Posterior vena cava (tissue), 2 donors: ENCODE results near the gene FEM1C. TPM values are rescaled to one million over a fixed set of nuclear protein-coding genes. Genes with fewer than 3 reads are reported as not detected.

Source experiments
- DNase-seq: peaks from one replicate; pipeline ENCODE4 v3.0.0-alpha.2; 2020; ENCODE audit warnings: low spot score
- intact Hi-C, 2 donors: fragments of 100-400 bp; cut with DNase I; formaldehyde crosslinking; loops; one replicate each; pipeline versions ENCODE4 v1.14.1 to v1.14.2; 2022 to 2023
- long read RNA-seq, 2 donors: library from polyadenylated mRNA; unstranded; transcript quantifications; one replicate each; pipeline ENCODE4 v2.0.0, GENCODE V29; 2020 to 2021
- total RNA-seq, 2 donors: library from RNA; stranded (reverse); fragmentation: NEBNext Ultra II Directional; extraction: Animal tissue kit (Norgen Biotek cat#: 25700); gene quantifications; one replicate each; pipeline ENCODE4 v1.2.1, GENCODE V29; 2021
- donor health status: DM: yes; HTN: yes; CAD: no.
- donor health status: DM: yes; HTN: yes; CAD: no.

Gene FEM1C
- 10 to 100 TPM; 25.6 to 32.8 TPM for total RNA-seq
- long read RNA-seq, donor 1, full-length matches to known transcripts, result 8 of 11 reads
- long read RNA-seq, donor 1, partial matches to known transcripts, result 0 of 11 reads
- long read RNA-seq, donor 1, other reads (novel, unspliced or antisense), result 3 of 11 reads
- long read RNA-seq, donor 2, full-length matches to known transcripts, result 3 of 5 reads
- long read RNA-seq, donor 2, partial matches to known transcripts, result 0 of 5 reads
- long read RNA-seq, donor 2, other reads (novel, unspliced or antisense), result 2 of 5 reads

GRCh38 chr5:115544436-115545350 lies at the start of gene FEM1C:
Gene FEM1C, minus strand, starts transcription at chr5:115544775. Its CDS starts 1,282 bp downstream, at chr5:115543493.
- intact Hi-C loops, result no loop called here
- DNase-seq, result peak; percentile 99

GRCh38 chr5:115589043-115589442 lies 44.5 kb upstream of the FEM1C start:
- intact Hi-C loops, result loop anchor here (5.0 kb wide), 2 partner anchors 277 to 282 kb away; no protein-coding TSS in a partner anchor
- DNase-seq, result no peak

- no peak for DNase-seq
- intact Hi-C loops, result loop anchor here (5.0 kb wide), 2 partner anchors 276 to 281 kb away; no protein-coding TSS in a partner anchor
Measured at GRCh38 chr5:115588640-115589039, 44.1 kb upstream of the FEM1C start.

- DNase-seq, result no peak
- intact Hi-C loops, result loop anchor here (5.0 kb wide), 2 partner anchors 274 to 279 kb away; no protein-coding TSS in a partner anchor
Measured at GRCh38 chr5:115586525-115587146, 42.1 kb upstream of the FEM1C start.

GRCh38 chr5:115585265-115585664 lies 40.7 kb upstream of the FEM1C start:
- DNase-seq, result no peak
- intact Hi-C loops, result loop anchor here (5.0 kb wide), 2 partner anchors 273 to 278 kb away; no protein-coding TSS in a partner anchor

- no peak for DNase-seq
- intact Hi-C loops, result no loop called here
Measured at GRCh38 chr5:115584501-115584900, 39.9 kb upstream of the FEM1C start.

GRCh38 chr5:115583474-115583873 lies 38.9 kb upstream of the FEM1C start:
- intact Hi-C loops, result no loop called here
- DNase-seq, result no peak

GRCh38 chr5:115580941-115581340 lies 36.4 kb upstream of the FEM1C start:
- intact Hi-C loops, result no loop called here
- no peak for DNase-seq

- intact Hi-C loops, result loop anchor here in 1 of 2 donors (10.0 kb wide), 1 partner anchor 205 kb away; no protein-coding TSS in a partner anchor
- DNase-seq, result no peak
Measured at GRCh38 chr5:115579747-115580173, 35.2 kb upstream of the FEM1C start.

- no peak for DNase-seq
- intact Hi-C loops, result loop anchor here in 1 of 2 donors (10.0 kb wide), 1 partner anchor 204 kb away; no protein-coding TSS in a partner anchor
Measured at GRCh38 chr5:115579216-115579615, 34.6 kb upstream of the FEM1C start.

- intact Hi-C loops, result loop anchor here in 1 of 2 donors (10.0 kb wide), 1 partner anchor 204 kb away; no protein-coding TSS in a partner anchor
Measured at GRCh38 chr5:115578657-115579056, 34.1 kb upstream of the FEM1C start.

GRCh38 chr5:115577741-115578140 lies 33.2 kb upstream of the FEM1C start:
- DNase-seq, result no peak
- intact Hi-C loops, result loop anchor here in 1 of 2 donors (10.0 kb wide), 1 partner anchor 203 kb away; no protein-coding TSS in a partner anchor

More at GRCh38 chr5:115578657-115579056, 34.1 kb upstream of the FEM1C start:
- DNase-seq, result no peak

- no peak for DNase-seq
- intact Hi-C loops, result loop anchor here in 1 of 2 donors (10.0 kb wide), 1 partner anchor 203 kb away; no protein-coding TSS in a partner anchor
Measured at GRCh38 chr5:115577329-115577728, 32.8 kb upstream of the FEM1C start.

GRCh38 chr5:115575167-115576070 lies 30.8 kb upstream of the FEM1C start:
- DNase-seq, result no peak
- intact Hi-C loops, result loop anchor here in 1 of 2 donors (10.0 kb wide), 1 partner anchor 201 kb away; no protein-coding TSS in a partner anchor

GRCh38 chr5:115573133-115573532 lies 28.6 kb upstream of the FEM1C start:
- DNase-seq, result no peak
- intact Hi-C loops, result loop anchor here (5.0 to 10.0 kb wide), 2 partner anchors 198 to 261 kb away; no protein-coding TSS in a partner anchor

GRCh38 chr5:115571441-115571878 lies 26.9 kb upstream of the FEM1C start:
- DNase-seq, result no peak
- intact Hi-C loops, result loop anchor here (5.0 to 10.0 kb wide), 2 partner anchors 197 to 259 kb away; no protein-coding TSS in a partner anchor

GRCh38 chr5:115568668-115569067 lies 24.1 kb upstream of the FEM1C start:
- intact Hi-C loops, result no loop called here
- DNase-seq, result no peak

GRCh38 chr5:115565233-115565632 lies 20.7 kb upstream of the FEM1C start:
- intact Hi-C loops, result no loop called here
- DNase-seq, result no peak
